CD14-positive monocyte (primary cell): ENCODE results near the gene PRLH. TPM values are rescaled to one million over a fixed set of nuclear protein-coding genes. Genes with fewer than 3 reads are reported as not detected.

Source experiments
- DNase-seq, 3 donors: peaks; one replicate each; pipeline ENCODE4 v3.0.0-alpha.2; 2011 to 2022
- H2AFZ ChIP-seq: 2 replicates; pipeline ENCODE4 v1.6.0; 2012; ENCODE audit warnings: mild to moderate bottlenecking, low read depth, low read length, inconsistent platforms; ENCODE audit not compliant: insufficient read depth, poor library complexity, severe bottlenecking
- H3K27ac ChIP-seq, 2 donors: 1 replicate in 1 of 2; 2 replicates in 1 of 2; pipeline ENCODE4 v1.5.1; 2012 to 2013; ENCODE audit warnings: low read length in 2 of 2, control low read depth in 1 of 2, inconsistent platforms in 1 of 2, low read depth in 1 of 2, mild to moderate bottlenecking in 1 of 2
- H3K27me3 ChIP-seq, 2 donors: one replicate each; pipeline versions ENCODE4 v1.6.0 to v1.6.1; 2011 to 2013; ENCODE audit warnings: low read length in 2 of 2; ENCODE audit not compliant: control insufficient read depth in 2 of 2, insufficient read depth in 2 of 2
- H3K36me3 ChIP-seq, 2 donors: replicated peaks in 1 of 2; 1 replicate in 1 of 2; 2 replicates in 1 of 2; pipeline versions ENCODE4 v1.5.1 to v1.6.1; 2012 to 2013; ENCODE audit warnings: low read length in 2 of 2, control low read depth in 1 of 2, inconsistent platforms in 1 of 2, mild to moderate bottlenecking in 1 of 2; ENCODE audit not compliant: insufficient read depth in 2 of 2, control insufficient read depth in 1 of 2
- H3K4me1 ChIP-seq, 2 donors: 1 replicate in 1 of 2; 2 replicates in 1 of 2; pipeline versions ENCODE4 v1.5.1 to v1.6.1; 2012 to 2013; ENCODE audit warnings: low read length in 2 of 2, control low read depth in 1 of 2, inconsistent platforms in 1 of 2, mild to moderate bottlenecking in 1 of 2, moderate library complexity in 1 of 2; ENCODE audit not compliant: insufficient read depth in 2 of 2, control insufficient read depth in 1 of 2
- H3K4me2 ChIP-seq: replicated peaks from 2 replicates; pipeline ENCODE3; 2012; ENCODE audit warnings: low read length, moderate library complexity, mild to moderate bottlenecking; ENCODE audit not compliant: poor library complexity, severe bottlenecking; ENCODE audit errors: extremely low read depth
- H3K4me3 ChIP-seq, 3 experiments: fragments of 200-600 bp in 1 of 3; sonication (generic) in 1 of 3; replicated peaks in 1 of 3; 1 replicate in 2 of 3; 2 replicates in 1 of 3; pipeline ENCODE4 v1.5.1; 2011 to 2013; ENCODE audit warnings: low read length in 3 of 3, mild to moderate bottlenecking in 3 of 3, control low read depth in 2 of 3, low read depth in 2 of 3, inconsistent platforms in 1 of 3, moderate library complexity in 1 of 3
- H3K79me2 ChIP-seq: 2 replicates; pipeline ENCODE4 v1.6.0; 2012; ENCODE audit warnings: mild to moderate bottlenecking, control low read depth, inconsistent platforms, low read length, moderate library complexity; ENCODE audit not compliant: insufficient read depth
- H3K9ac ChIP-seq: 2 replicates; pipeline ENCODE4 v1.6.0; 2017; ENCODE audit warnings: low read length, mild to moderate bottlenecking; ENCODE audit not compliant: insufficient read depth, poor library complexity, severe bottlenecking
- H3K9me3 ChIP-seq, 2 donors: replicated peaks in 1 of 2; 1 replicate in 1 of 2; 2 replicates in 1 of 2; pipeline versions ENCODE4 v1.5.1 to v1.6.1; 2012 to 2013; ENCODE audit warnings: low read length in 2 of 2, control low read depth in 1 of 2; ENCODE audit not compliant: control insufficient read depth in 1 of 2, insufficient read depth in 1 of 2
- H4K20me1 ChIP-seq: 2 replicates; pipeline ENCODE4 v1.6.0; 2012; ENCODE audit warnings: mild to moderate bottlenecking, low read length, control low read depth, moderate library complexity; ENCODE audit not compliant: insufficient read depth
- H3K27ac Mint-ChIP-seq, 7 donors: one replicate each; pipeline ENCODE4 v1.8.0; 2020; ENCODE audit warnings: mild to moderate bottlenecking in 7 of 7, mixed read lengths in 7 of 7, moderate library complexity in 6 of 7, inconsistent platforms in 2 of 7
- H3K27me3 Mint-ChIP-seq, 3 donors: one replicate each; pipeline ENCODE4 v1.8.0; 2021 to 2022; ENCODE audit warnings: low read depth in 3 of 3, mild to moderate bottlenecking in 3 of 3, mixed read lengths in 3 of 3, moderate library complexity in 3 of 3, inconsistent platforms in 1 of 3
- H3K36me3 Mint-ChIP-seq, 2 donors: one replicate each; pipeline ENCODE4 v1.8.0; 2020; ENCODE audit warnings: mixed read lengths in 2 of 2, inconsistent platforms in 1 of 2, mild to moderate bottlenecking in 1 of 2
- H3K4me1 Mint-ChIP-seq: one replicate; pipeline ENCODE4 v1.8.0; 2020; ENCODE audit warnings: mild to moderate bottlenecking, mixed read lengths
- H3K4me3 Mint-ChIP-seq, 2 donors: one replicate each; pipeline ENCODE4 v1.8.0; 2020; ENCODE audit warnings: mild to moderate bottlenecking in 2 of 2, mixed read lengths in 2 of 2, moderate library complexity in 1 of 2
- H3K9me3 Mint-ChIP-seq, 7 donors: one replicate each; pipeline ENCODE4 v1.8.0; 2020 to 2022; ENCODE audit warnings: mixed read lengths in 7 of 7, mild to moderate bottlenecking in 6 of 7, moderate library complexity in 6 of 7, inconsistent platforms in 2 of 7
- CTCF ChIP-seq: fragments of 200-600 bp; IDR thresholded peaks from one replicate; pipeline ENCODE4 v1.8.0; 2022; ENCODE audit warnings: antibody characterized with exemption, mild to moderate bottlenecking
- WGBS: methylation state at CpG from one replicate; pipeline ENCODE4 v1.1.5; 2013; ENCODE audit warnings: missing lambda C conversion rate; ENCODE audit not compliant: insufficient coverage; 5-methylcytosine and 5-hydroxymethylcytosine counted together
- intact Hi-C, 2 donors: fragments of 100-400 bp; cut with micrococcal nuclease; formaldehyde crosslinking; loops; one replicate each; pipeline versions ENCODE4 v1.15.0 to v1.15.1; 2023
- polyA plus RNA-seq, 3 donors: library from polyadenylated mRNA; depleted of rRNA in 1 of 3; unstranded in 2 of 3; stranded (reverse) in 1 of 3; fragments of 300-500 nt in 2 of 3; fragments of >200 nt in 1 of 3; fragmentation: Illumina TruSeq in 2 of 3; gene quantifications; 1 replicate in 2 of 3; 2 replicates in 1 of 3; pipeline ENCODE4 v1.2.3, GENCODE V29; 2012 to 2021

Gene PRLH
- polyA plus RNA-seq, 3 donors = not detected

GRCh38 chr2:237557633-237558015 lies 8.8 kb upstream of the PRLH start:
- Histone ChIP-seq H3K4me2 (no peak overlapping the region), H3K9me3 (peaks cover 24 to 31% of the 10 kb centered on the region in 2 donors), H3K79me2 (no peaks in the 10 kb centered on the region), H3K9ac (no peak overlapping the region), H3K36me3 (no peaks in the 10 kb centered on the region), H2AFZ (no peak overlapping the region), H4K20me1 (no peaks in the 10 kb centered on the region), H3K27ac (no peak overlapping the region), H3K4me1 (no peaks in the 10 kb centered on the region), H3K4me3 (no peak overlapping the region), H3K27me3 (no peaks in the 10 kb centered on the region)
- no peak for TF ChIP-seq CTCF
- H3K27me3 Mint-ChIP-seq = peaks cover 5 to 11% (median 5%) of the 10 kb centered on the region in 3 donors
- no peaks in the 10 kb centered on the region for H3K4me1 Mint-ChIP-seq
- WGBS = 74% methylated on average over 4 of the region's 4 CpGs
- H3K36me3 Mint-ChIP-seq = no peaks in the 10 kb centered on the region
- H3K4me3 Mint-ChIP-seq = no peak overlapping the region
- DNase-seq = no peak
- intact Hi-C loops = no loop called here
- H3K9me3 Mint-ChIP-seq = peaks cover 6 to 41% (median 24%) of the 10 kb centered on the region in 7 donors
- H3K27ac Mint-ChIP-seq = no peak overlapping the region

GRCh38 chr2:237558961-237559641 lies 7.3 kb upstream of the PRLH start:
- no peaks in the 10 kb centered on the region for H3K36me3 ChIP-seq
- H3K27me3 ChIP-seq = no peaks in the 10 kb centered on the region
- H3K27ac ChIP-seq = no peak overlapping the region
- H2AFZ ChIP-seq = no peak overlapping the region
- no peak overlapping the region for H3K27ac Mint-ChIP-seq
- H3K4me3 Mint-ChIP-seq = no peak overlapping the region
- no peak overlapping the region for H3K4me3 ChIP-seq
- intact Hi-C loops = no loop called here
- peaks cover 1 to 29% (median 13%) of the 10 kb centered on the region in 7 donors for H3K9me3 Mint-ChIP-seq
- no peak overlapping the region for H3K4me2 ChIP-seq
- 78% methylated on average over 15 of the region's 22 CpGs for WGBS
- H3K4me1 ChIP-seq = no peaks in the 10 kb centered on the region
- peaks cover 2 to 15% (median 9%) of the 10 kb centered on the region in 3 donors for H3K27me3 Mint-ChIP-seq
- no peaks in the 10 kb centered on the region for H3K79me2 ChIP-seq
- H3K4me1 Mint-ChIP-seq = no peaks in the 10 kb centered on the region
- no peaks in the 10 kb centered on the region for H4K20me1 ChIP-seq
- H3K9ac ChIP-seq = no peak overlapping the region
- no peak for DNase-seq
- no peak for TF ChIP-seq CTCF
- H3K9me3 ChIP-seq = peaks cover 11 to 21% of the 10 kb centered on the region in 2 donors
- H3K36me3 Mint-ChIP-seq = no peaks in the 10 kb centered on the region
